GM12878 (cell line): ENCODE data around the gene TSEN54. TPM values are rescaled to one million over a fixed set of nuclear protein-coding genes. Genes with fewer than 3 reads are reported as not detected.

Experiments used
- ATAC-seq: fragments of 200-7000 bp; cut with Tn5 transposase; 3 replicates; pipeline ENCODE4 v1.9.1; 2020; ENCODE audit warnings: mild to moderate bottlenecking, moderate library complexity
- BruUV-seq: library from RNA; stranded (reverse); fragments of 400-500 nt; replicated peaks from 2 replicates; lab custom pipeline; 2021; lab: Mats Ljungman, UMichigan
- CTCF ChIA-PET: fragments of 300-600 bp; sonication (Branson Sonifier 250); formaldehyde crosslinking; extraction: SDS; loops from one replicate; lab custom pipeline; 2021; ENCODE audit warnings: inconsistent platforms; lab: Yijun Ruan, JAX
- POLR2A ChIA-PET: fragments of 350-600 bp; formaldehyde crosslinking; extraction: SDS; loops from one replicate; lab custom pipeline; 2021; ENCODE audit warnings: inconsistent platforms; lab: Charles Lee
- RAD21 ChIA-PET: fragments of 300-600 bp; sonication (Branson Sonifier 250); formaldehyde crosslinking; loops from one replicate; lab custom pipeline; 2023; ENCODE audit warnings: antibody characterized with exemption; ENCODE audit not compliant: unreplicated experiment; lab: Charles Lee
- SMC1A ChIA-PET: fragments of 300-600 bp; sonication (Branson Sonifier 250); formaldehyde crosslinking; loops from one replicate; lab custom pipeline; 2023; ENCODE audit not compliant: unreplicated experiment, uncharacterized antibody; lab: Charles Lee
- DNase-seq: peaks from one replicate; pipeline ENCODE4 v3.0.0-alpha.2; 2011; ENCODE audit warnings: low read depth, low spot score
- FAIRE-seq: peaks from 3 replicates; lab custom pipeline; 2011; peaks lifted over from hg19 to GRCh38; lab: Jason Lieb, UNC
- H2AFZ ChIP-seq: 2 replicates; pipeline ENCODE4 v1.6.0; 2011; ENCODE audit warnings: low read depth, low read length, control low read depth; ENCODE audit not compliant: control insufficient read depth
- H3K27ac ChIP-seq: 2 replicates; pipeline ENCODE4 v1.5.1; 2011; ENCODE audit warnings: control low read depth; ENCODE audit not compliant: control insufficient read depth, insufficient read depth
- H3K27me3 ChIP-seq, 2 experiments: replicated peaks in 1 of 2; 2 replicates each; pipeline versions ENCODE4 v1.6.0 to v1.6.1; 2011; ENCODE audit warnings: low read length in 1 of 2; ENCODE audit not compliant: control insufficient read depth in 2 of 2, insufficient read depth in 2 of 2
- H3K36me3 ChIP-seq, 2 experiments: 2 replicates each; pipeline ENCODE4 v1.5.1; 2011; ENCODE audit warnings: low read length in 1 of 2; ENCODE audit not compliant: control insufficient read depth in 2 of 2, insufficient read depth in 2 of 2
- H3K4me1 ChIP-seq: 2 replicates; pipeline ENCODE4 v1.6.1; 2011; ENCODE audit warnings: mild to moderate bottlenecking, low read length, moderate library complexity, mixed read lengths; ENCODE audit not compliant: control insufficient read depth, insufficient read depth
- H3K4me2 ChIP-seq: 2 replicates; pipeline ENCODE4 v1.6.0; 2011; ENCODE audit warnings: control low read depth; ENCODE audit not compliant: control insufficient read depth, insufficient read depth
- H3K4me3 ChIP-seq: fragments of 200-600 bp; sonication (generic); 2 replicates; pipeline ENCODE4 v1.5.1; 2016
- H3K79me2 ChIP-seq: 2 replicates; pipeline ENCODE4 v1.6.0; 2011; ENCODE audit warnings: low read length; ENCODE audit not compliant: control insufficient read depth, insufficient read depth
- H3K9ac ChIP-seq: 2 replicates; pipeline ENCODE4 v1.8.0; 2011; ENCODE audit warnings: low read length, control low read depth, mixed read lengths; ENCODE audit not compliant: control insufficient read depth, insufficient read depth
- H3K9me3 ChIP-seq: replicated peaks from 3 replicates; pipeline ENCODE4 v1.5.1; 2011; ENCODE audit warnings: mild to moderate bottlenecking, low read length; ENCODE audit not compliant: control insufficient read depth, insufficient read depth
- H4K20me1 ChIP-seq: 2 replicates; pipeline ENCODE4 v1.6.0; 2011; ENCODE audit not compliant: control insufficient read depth, insufficient read depth
- CHD2 ChIP-seq: IDR thresholded peaks from 2 replicates; pipeline ENCODE4 v1.6.1; 2011; ENCODE audit warnings: low read depth, low read length, improper control_type of control experiment, borderline replicate concordance
- NR2C1 ChIP-seq: fragments of 450-650 bp; IDR thresholded peaks from 2 replicates; pipeline ENCODE4 v1.6.1; 2017; ENCODE audit warnings: antibody characterized with exemption, mild to moderate bottlenecking, moderate library complexity
- PML ChIP-seq: IDR thresholded peaks from 2 replicates; pipeline ENCODE4 v1.6.1; 2012; ENCODE audit warnings: low read length, inconsistent platforms
- RUNX3 ChIP-seq: IDR thresholded peaks from 2 replicates; pipeline ENCODE4 v1.6.1; 2012; ENCODE audit warnings: low read length, inconsistent platforms
- ZNF24 ChIP-seq: fragments of 450-650 bp; IDR thresholded peaks from 2 replicates; pipeline ENCODE4 v1.6.1; 2017; ENCODE audit warnings: antibody characterized with exemption, mild to moderate bottlenecking
- WGBS: methylation state at CpG from one replicate; pipeline ENCODE4 v1.1.6; 2016; ENCODE audit warnings: low lambda C conversion rate; ENCODE audit not compliant: insufficient replicate concordance, insufficient coverage; ENCODE audit errors: missing lambda C conversion rate; 5-methylcytosine and 5-hydroxymethylcytosine counted together
- in situ Hi-C: fragments of 300-500 bp; cut with MboI; formaldehyde crosslinking; loops from 9 replicates; pipeline ENCODE4 v1.14.3; 2018; ENCODE audit warnings: mixed read lengths
- intact Hi-C: fragments of 100-400 bp; cut with micrococcal nuclease; formaldehyde crosslinking; loops from one replicate; pipeline ENCODE4 v1.14.2; 2022; ENCODE audit not compliant: unreplicated experiment
- polyA plus RNA-seq, 11 experiments: library from polyadenylated mRNA; depleted of rRNA in 4 of 11; unstranded in 6 of 11; stranded (reverse) in 5 of 11; fragments of >200 nt; fragmentation: Nextera tagmentation in 4 of 11; fragmentation: Illumina TruSeq in 1 of 11; extraction: Ambion mirVana in 4 of 11; extraction: Trizol in 1 of 11; gene quantifications; 1 replicate in 1 of 11; 2 replicates in 10 of 11; pipeline versions ENCODE4 v1.2.1 to v1.2.3, GENCODE V29; 2011 to 2016; ENCODE audit warnings: inconsistent platforms in 2 of 11, missing spikeins in 2 of 11, low read depth in 1 of 11
- total RNA-seq, 4 experiments: library from RNA; depleted of rRNA in 3 of 4; stranded (reverse); fragments of >200 nt in 3 of 4; fragmentation: Illumina TruSeq in 1 of 4; extraction: Trizol in 1 of 4; gene quantifications; 2 replicates each; pipeline versions ENCODE4 v1.2.1 to v1.2.3, GENCODE V29; 2013 to 2021
- TF ChIP-seq, protein P1 (sequence below): fragments of 450-650 bp; IDR thresholded peaks from 2 replicates; pipeline ENCODE4 v1.6.1; 2017; ENCODE audit warnings: mild to moderate bottlenecking, low read depth, inconsistent platforms; ENCODE audit not compliant: poor library complexity, severe bottlenecking

The TSEN54 gene
- total and polyA plus RNA-seq, 10 of the 15 experiments (the other 5 are each of a cell fraction or from before 2014, with no cell fraction given) = 7.1 to 48.0 (median 41.1) TPM

DNA sequence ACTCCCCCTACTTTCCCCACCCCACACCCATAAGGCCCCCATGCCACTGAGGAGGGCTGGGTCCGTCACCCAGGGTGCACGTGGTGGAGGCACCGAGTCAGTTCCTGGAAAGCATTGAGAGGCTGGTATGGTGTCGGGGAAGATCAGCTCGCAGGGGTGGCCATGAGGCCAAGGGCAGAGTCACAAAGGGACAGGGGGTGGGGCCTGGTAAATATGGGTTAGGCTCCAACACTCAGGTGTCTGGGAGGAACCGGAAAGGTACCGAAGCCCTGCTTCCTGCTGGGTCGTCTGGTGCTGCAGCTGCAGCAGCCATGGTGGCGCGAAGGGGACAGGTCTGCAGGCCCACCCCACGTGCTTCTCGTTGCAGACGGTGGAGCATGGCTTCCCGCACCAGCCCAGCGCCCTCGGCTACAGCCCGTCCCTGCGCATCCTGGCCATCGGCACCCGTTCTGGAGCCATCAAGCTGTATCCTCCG lies 39.4 kb downstream of the TSEN54 start:
- Histone ChIP-seq H3K9me3 (no peaks in the 10 kb centered on the region), H3K4me3 (no peak overlapping the region), H3K79me2 (no peaks in the 10 kb centered on the region), H3K4me1 (no peaks in the 10 kb centered on the region), H3K36me3 (no peaks in the 10 kb centered on the region), H3K27ac (no peak overlapping the region), H3K9ac (no peak overlapping the region), H4K20me1 (no peaks in the 10 kb centered on the region), H3K27me3 (no peaks in the 10 kb centered on the region), H2AFZ (no peak overlapping the region), H3K4me2 (no peak overlapping the region)
- ChIA-PET SMC1A (no interaction called here), POLR2A (no interaction called here), CTCF (interaction anchor here (0.5 kb wide), 1 partner anchor 284 kb away, joined by 3 read pairs; no protein-coding TSS in a partner anchor), RAD21 (no interaction called here)
- intact Hi-C loops (no loop called here), in situ Hi-C loops (no loop called here)
- ATAC-seq = no peak
- BruUV-seq = no TSS peak
- FAIRE-seq = no peak
- TF ChIP-seq, protein P1, sequence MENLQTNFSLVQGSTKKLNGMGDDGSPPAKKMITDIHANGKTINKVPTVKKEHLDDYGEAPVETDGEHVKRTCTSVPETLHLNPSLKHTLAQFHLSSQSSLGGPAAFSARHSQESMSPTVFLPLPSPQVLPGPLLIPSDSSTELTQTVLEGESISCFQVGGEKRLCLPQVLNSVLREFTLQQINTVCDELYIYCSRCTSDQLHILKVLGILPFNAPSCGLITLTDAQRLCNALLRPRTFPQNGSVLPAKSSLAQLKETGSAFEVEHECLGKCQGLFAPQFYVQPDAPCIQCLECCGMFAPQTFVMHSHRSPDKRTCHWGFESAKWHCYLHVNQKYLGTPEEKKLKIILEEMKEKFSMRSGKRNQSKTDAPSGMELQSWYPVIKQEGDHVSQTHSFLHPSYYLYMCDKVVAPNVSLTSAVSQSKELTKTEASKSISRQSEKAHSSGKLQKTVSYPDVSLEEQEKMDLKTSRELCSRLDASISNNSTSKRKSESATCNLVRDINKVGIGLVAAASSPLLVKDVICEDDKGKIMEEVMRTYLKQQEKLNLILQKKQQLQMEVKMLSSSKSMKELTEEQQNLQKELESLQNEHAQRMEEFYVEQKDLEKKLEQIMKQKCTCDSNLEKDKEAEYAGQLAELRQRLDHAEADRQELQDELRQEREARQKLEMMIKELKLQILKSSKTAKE = no peak
- TF ChIP-seq RUNX3 (no peak), ZNF24 (no peak), PML (no peak), NR2C1 (no peak), CHD2 (no peak)
- no peak for DNase-seq
- 60% methylated on average over 21 of the region's 21 CpGs for WGBS
